Right lobe of liver (tissue), 4 donors: ENCODE measurements around the gene PIEZO2.

Experiments used
- CTCF ChIP-seq, 4 donors: fragments of 200-600 bp in 3 of 4; fragments of 450-650 bp in 1 of 4; IDR thresholded peaks; one replicate each; pipeline versions ENCODE4 v1.5.1 to v1.8.0; 2016 to 2022; ENCODE audit warnings: antibody characterized with exemption in 4 of 4, mild to moderate bottlenecking in 2 of 4
- POLR2A ChIP-seq: fragments of 450-650 bp; IDR thresholded peaks from one replicate; pipeline ENCODE4 v1.6.1; 2017; ENCODE audit warnings: antibody characterized with exemption, mild to moderate bottlenecking
- donor health status: DM: no; HTN: no; CAD: no.
- donor health status: DM: no; HTN: no; CAD: no.
- donor health status: DM: no; HTN: yes; CAD: no.

DNA sequence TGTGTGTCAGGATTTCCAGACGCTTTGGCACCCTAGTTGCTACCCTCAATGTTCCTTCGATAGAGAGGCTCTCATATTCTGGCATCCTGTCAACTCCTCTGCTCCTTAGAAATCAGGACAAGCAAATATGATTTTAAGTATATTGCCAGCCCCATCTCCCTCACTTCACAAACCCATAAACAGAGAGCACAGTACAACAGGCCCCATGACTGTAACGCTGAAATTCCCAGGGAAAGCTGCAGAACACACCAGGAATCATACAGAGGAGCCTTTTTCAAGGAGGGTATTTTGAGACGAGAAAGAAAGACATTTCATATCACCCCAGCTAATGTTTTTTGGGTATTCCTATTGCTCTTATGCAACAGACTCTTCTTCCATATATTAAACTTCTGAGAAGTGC is 460.6 kb downstream of the PIEZO2 start:
- no peak for TF ChIP-seq CTCF (IDR thresholded peaks at IDR 0.05)
- TF ChIP-seq POLR2A = no peak
